HEK293 (cell line): ENCODE data around the gene CPEB3.

Source experiments
- CTCF ChIP-seq: fragments of 450-650 bp; formaldehyde crosslinking; IDR thresholded peaks from 2 replicates; pipeline ENCODE4 v1.5.1; 2016; ENCODE audit warnings: missing biosample characterization, missing genetic modification characterization
- MZF1 ChIP-seq: fragments of 450-650 bp; formaldehyde crosslinking; IDR thresholded peaks from 2 replicates; pipeline ENCODE4 v1.5.1; 2017; ENCODE audit warnings: missing biosample characterization, missing genetic modification characterization, borderline replicate concordance

- no peak for TF ChIP-seq CTCF (tag by site-specific recombination)
- no peak for TF ChIP-seq MZF1
These were observed 77.8 kb downstream of the CPEB3 start for GRCh38 chr10:92213049-92213448.
